ENCODE data around the gene ERICH6. TPM values are rescaled to one million over a fixed set of nuclear protein-coding genes. Genes with fewer than 3 reads are reported as not detected.

Gene ERICH6
- total and polyA plus RNA-seq, 5 donors from 2014 or later: 0.17 to 0.77 TPM; not detected in 3

DNA sequence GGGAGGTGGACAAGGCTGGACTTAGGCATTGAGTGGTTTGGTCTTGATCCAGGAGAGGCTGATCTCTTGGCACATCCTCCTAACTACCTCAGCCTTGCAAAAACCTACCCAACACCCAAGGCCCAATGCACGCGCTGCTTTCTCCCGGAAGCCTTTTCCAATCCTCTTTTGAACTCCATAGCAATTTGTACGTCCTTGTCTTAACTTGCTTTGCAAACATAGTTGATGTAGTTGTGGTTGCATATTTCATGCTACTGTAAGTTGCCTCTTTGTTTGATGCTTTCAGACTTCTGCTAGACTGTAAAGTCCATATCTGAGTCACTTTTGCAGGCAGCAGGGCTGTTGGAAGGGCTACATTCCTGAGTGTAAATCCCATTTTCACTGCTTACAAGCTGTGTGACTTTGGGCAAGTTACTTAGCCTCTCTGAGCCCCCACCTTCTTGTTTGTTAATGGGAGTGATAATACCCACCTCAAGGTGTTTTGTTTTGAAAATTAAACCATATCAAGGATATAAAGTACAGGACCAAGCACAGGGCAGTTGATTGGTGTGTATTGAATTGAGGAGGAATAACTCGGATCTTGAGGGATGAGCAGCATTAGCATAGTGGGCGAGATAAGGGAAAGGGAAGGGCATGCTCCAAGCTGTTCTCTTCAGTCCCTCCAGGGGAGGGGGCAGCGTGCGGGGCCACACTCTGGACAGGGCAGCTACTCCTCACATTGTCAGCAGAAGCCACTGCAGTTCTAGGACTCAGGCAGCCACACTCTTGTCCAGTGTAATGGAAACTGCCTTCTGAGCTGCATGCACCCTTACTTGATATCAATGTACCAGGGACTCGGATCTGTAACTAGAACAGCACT lies 30.4 kb upstream of the ERICH6 start:
- DNase-seq (no peak), ATAC-seq (ENCODE audit: low read depth in 2 of 2) (no peak)
- H3K27me3 ChIP-seq (ENCODE audit: control insufficient read depth, insufficient read depth, low read length): no peaks in the 10 kb centered on the region
- H3K4me1 ChIP-seq (ENCODE audit: control insufficient read depth, insufficient read depth, low read length, poor library complexity, severe bottlenecking): peaks cover under 1% of the 10 kb centered on the region
- H3K27me3 Mint-ChIP-seq: no peaks in the 10 kb centered on the region
- H3K27ac ChIP-seq (ENCODE audit: insufficient read depth, low read length, poor library complexity, severe bottlenecking): no peak overlapping the region
- H3K9me3 ChIP-seq (ENCODE audit: control insufficient read depth in 2 of 2, low read length in 2 of 2): no peaks in the 10 kb centered on the region
- no peaks in the 10 kb centered on the region for H3K36me3 ChIP-seq (ENCODE audit: control insufficient read depth, insufficient read depth, low read length)
- H3K9me3 Mint-ChIP-seq: no peaks in the 10 kb centered on the region
- H3K36me3 Mint-ChIP-seq: peaks cover 11% of the 10 kb centered on the region
- peaks cover 0 to 21% (median 18%) of the 10 kb centered on the region in 4 donors for H3K4me1 Mint-ChIP-seq
- no peak overlapping the region for H3K4me3 ChIP-seq (ENCODE audit: low read depth, low read length)
- no peak overlapping the region for H3K4me3 Mint-ChIP-seq
- H3K27ac Mint-ChIP-seq: peak overlapping the region in 1 of 3 donors; percentile 47

DNA sequence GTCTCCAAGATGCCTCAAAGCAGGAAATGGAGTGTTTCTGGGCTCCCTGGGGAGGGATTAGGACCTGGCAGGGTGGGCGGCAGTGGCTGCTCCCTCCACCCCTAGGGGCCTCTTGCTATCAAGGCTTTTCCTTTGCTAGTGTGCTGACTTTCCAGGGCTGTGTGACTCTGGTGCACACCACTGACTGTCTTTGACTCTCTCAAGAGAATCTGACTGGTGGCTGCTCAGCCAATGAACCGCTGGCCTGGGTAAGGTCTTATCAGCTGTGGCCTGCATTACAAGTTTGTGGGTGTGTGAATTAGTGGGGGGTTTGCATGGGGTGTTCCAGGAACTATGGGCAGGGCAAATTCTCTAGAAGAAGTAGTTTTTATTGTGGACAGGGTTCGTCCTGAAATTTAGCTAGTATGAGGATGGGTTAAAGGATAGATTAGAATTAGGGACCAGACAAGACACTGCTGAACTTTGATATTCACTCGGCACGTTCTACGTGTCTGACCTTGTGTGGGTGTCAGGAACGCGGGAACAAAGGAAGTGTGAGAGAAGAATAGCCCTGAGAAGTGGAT lies 29.7 kb upstream of the ERICH6 start:
- no peak overlapping the region for H3K27ac ChIP-seq (ENCODE audit: insufficient read depth, low read length, poor library complexity, severe bottlenecking)
- H3K27me3 ChIP-seq (ENCODE audit: control insufficient read depth, insufficient read depth, low read length): no peaks in the 10 kb centered on the region
- DNase-seq: peak in 1 of 3 donors; percentile 52
- Mint-ChIP-seq H3K27me3 (no peaks in the 10 kb centered on the region), H3K4me3 (no peak overlapping the region), H3K36me3 (peaks cover 11% of the 10 kb centered on the region), H3K9me3 (no peaks in the 10 kb centered on the region), H3K27ac (peak overlapping the region in 2 of 3 donors; percentile 20 to 47), H3K4me1 (peaks cover 0 to 18% (median 12%) of the 10 kb centered on the region in 4 donors)
- no peaks in the 10 kb centered on the region for H3K36me3 ChIP-seq (ENCODE audit: control insufficient read depth, insufficient read depth, low read length)
- no peak for ATAC-seq (ENCODE audit: low read depth in 2 of 2)
- H3K4me3 ChIP-seq (ENCODE audit: low read depth, low read length): no peak overlapping the region
- H3K9me3 ChIP-seq (ENCODE audit: control insufficient read depth in 2 of 2, low read length in 2 of 2): no peaks in the 10 kb centered on the region
- H3K4me1 ChIP-seq (ENCODE audit: control insufficient read depth, insufficient read depth, low read length, poor library complexity, severe bottlenecking): no peaks in the 10 kb centered on the region

DNA sequence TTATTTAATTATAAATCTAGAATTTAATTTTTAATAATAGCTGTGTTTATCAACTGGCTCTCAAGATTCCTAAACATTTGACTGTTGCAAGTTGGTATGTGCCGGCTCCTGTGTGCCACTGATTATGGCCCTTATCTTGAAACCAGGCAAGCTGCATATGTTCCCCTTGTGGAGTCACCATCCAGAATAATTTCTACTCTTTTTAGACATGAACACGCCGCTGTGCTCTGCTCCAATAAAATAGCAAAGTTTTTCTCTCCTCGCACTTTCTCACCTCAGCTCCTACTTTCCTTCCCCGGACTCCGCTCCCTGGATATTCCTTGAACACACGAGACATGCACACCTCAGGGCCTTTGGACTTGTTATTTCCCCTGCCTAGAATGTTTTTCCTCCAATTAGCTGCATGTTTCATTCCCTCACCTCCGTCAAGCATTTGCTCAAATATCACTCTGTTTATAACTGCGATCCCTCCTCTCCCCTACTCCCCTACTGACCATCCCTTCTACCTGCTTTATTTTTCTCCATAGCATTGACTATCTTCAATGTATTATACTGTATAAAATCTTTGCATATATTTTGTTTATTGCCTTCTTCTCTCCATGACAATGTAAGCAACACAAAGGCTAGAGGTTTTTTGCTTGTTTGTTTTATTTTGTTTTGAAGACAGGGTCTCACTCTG lies 26.1 kb upstream of the ERICH6 start:
- Histone ChIP-seq H3K9me3 (ENCODE audit: control insufficient read depth in 2 of 2, low read length in 2 of 2) (no peaks in the 10 kb centered on the region), H3K27ac (ENCODE audit: insufficient read depth, low read length, poor library complexity, severe bottlenecking) (no peak overlapping the region), H3K4me1 (ENCODE audit: control insufficient read depth, insufficient read depth, low read length, poor library complexity, severe bottlenecking) (no peaks in the 10 kb centered on the region), H3K4me3 (ENCODE audit: low read depth, low read length) (no peak overlapping the region), H3K27me3 (ENCODE audit: control insufficient read depth, insufficient read depth, low read length) (no peaks in the 10 kb centered on the region), H3K36me3 (ENCODE audit: control insufficient read depth, insufficient read depth, low read length) (no peaks in the 10 kb centered on the region)
- Mint-ChIP-seq H3K9me3 (no peaks in the 10 kb centered on the region), H3K27me3 (no peaks in the 10 kb centered on the region), H3K27ac (no peak overlapping the region), H3K4me1 (peaks cover 0 to 11% (median 3%) of the 10 kb centered on the region in 4 donors), H3K36me3 (peaks cover 11% of the 10 kb centered on the region), H3K4me3 (no peak overlapping the region)
- no peak for DNase-seq
- ATAC-seq (ENCODE audit: low read depth in 2 of 2): no peak

DNA sequence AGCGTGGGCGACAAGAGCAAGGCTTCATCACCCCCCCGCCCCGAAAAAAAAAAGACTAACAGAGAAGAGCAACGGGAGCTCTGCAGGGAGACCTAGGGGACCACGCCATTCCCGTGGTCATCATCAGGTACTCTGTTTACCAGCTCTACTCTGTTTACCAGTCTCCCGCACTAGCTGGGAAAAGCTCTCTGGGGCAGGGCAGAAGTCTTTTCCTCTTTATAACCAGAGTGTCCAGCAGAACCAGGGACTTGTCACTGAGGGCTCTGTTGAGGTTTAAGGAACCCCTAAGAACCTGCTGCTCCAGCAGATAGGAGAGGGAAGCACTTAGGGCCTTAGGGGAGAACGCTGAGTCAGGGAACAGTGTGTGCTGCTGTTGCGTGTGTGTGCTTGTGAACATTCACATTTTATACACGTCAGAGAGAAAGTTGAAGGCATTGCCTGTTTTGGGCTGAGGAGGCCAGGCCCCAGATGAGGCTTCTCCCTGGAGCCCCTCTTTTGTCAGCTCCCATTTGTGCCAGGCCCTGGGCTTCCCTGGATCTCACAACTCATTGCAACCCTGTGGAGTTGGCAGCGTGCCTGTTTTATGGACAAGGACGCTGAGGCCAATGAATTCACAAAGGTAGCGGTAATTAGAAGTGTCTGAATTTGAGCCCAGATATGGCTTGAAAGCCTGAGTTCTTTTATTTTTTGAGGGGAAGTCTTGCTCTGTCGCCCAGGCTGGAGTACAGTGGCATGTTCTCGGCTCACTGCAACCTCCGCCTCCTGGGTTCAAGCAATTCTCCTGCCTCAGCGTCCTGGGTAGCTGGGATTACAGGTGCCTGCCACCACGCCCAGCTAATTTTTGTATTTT lies 24.2 kb upstream of the ERICH6 start:
- DNase-seq: no peak
- Histone ChIP-seq H3K36me3 (ENCODE audit: control insufficient read depth, insufficient read depth, low read length) (no peaks in the 10 kb centered on the region), H3K27me3 (ENCODE audit: control insufficient read depth, insufficient read depth, low read length) (no peaks in the 10 kb centered on the region), H3K9me3 (ENCODE audit: control insufficient read depth in 2 of 2, low read length in 2 of 2) (no peaks in the 10 kb centered on the region), H3K4me3 (ENCODE audit: low read depth, low read length) (no peak overlapping the region), H3K27ac (ENCODE audit: insufficient read depth, low read length, poor library complexity, severe bottlenecking) (no peak overlapping the region), H3K4me1 (ENCODE audit: control insufficient read depth, insufficient read depth, low read length, poor library complexity, severe bottlenecking) (peaks cover 2% of the 10 kb centered on the region)
- Mint-ChIP-seq H3K4me1 (peaks cover 0 to 19% (median 6%) of the 10 kb centered on the region in 4 donors), H3K4me3 (no peak overlapping the region), H3K27me3 (no peaks in the 10 kb centered on the region), H3K36me3 (peaks cover 8% of the 10 kb centered on the region), H3K9me3 (no peaks in the 10 kb centered on the region), H3K27ac (no peak overlapping the region)
- ATAC-seq (ENCODE audit: low read depth in 2 of 2): no peak

DNA sequence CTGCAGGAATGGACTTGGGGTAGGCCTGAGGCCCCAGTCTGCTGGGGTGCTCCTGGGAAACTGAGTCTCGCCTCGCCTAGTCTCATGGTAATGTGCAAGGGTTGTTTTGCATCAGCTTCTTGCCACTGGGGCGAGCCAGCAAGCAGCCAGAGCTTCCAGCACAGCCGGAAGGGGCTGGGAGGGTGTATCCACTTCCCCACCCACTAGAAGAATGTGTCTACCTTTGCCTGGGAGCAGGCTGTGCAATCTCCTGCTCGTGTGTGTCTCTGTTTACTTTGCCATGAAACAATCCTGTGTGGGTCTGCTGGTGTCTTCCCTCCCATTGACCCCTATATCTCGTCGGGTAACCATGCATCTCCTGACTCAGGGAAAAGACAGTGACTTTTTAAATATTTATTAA lies 21.8 kb upstream of the ERICH6 start:
- Histone ChIP-seq H3K4me1 (ENCODE audit: control insufficient read depth, insufficient read depth, low read length, poor library complexity, severe bottlenecking) (peaks cover 2% of the 10 kb centered on the region), H3K4me3 (ENCODE audit: low read depth, low read length) (no peak overlapping the region), H3K36me3 (ENCODE audit: control insufficient read depth, insufficient read depth, low read length) (no peaks in the 10 kb centered on the region), H3K27me3 (ENCODE audit: control insufficient read depth, insufficient read depth, low read length) (no peaks in the 10 kb centered on the region), H3K9me3 (ENCODE audit: control insufficient read depth in 2 of 2, low read length in 2 of 2) (no peaks in the 10 kb centered on the region), H3K27ac (ENCODE audit: insufficient read depth, low read length, poor library complexity, severe bottlenecking) (no peak overlapping the region)
- DNase-seq (no peak), ATAC-seq (ENCODE audit: low read depth in 2 of 2) (no peak)
- H3K27ac Mint-ChIP-seq: no peak overlapping the region
- H3K9me3 Mint-ChIP-seq: no peaks in the 10 kb centered on the region
- peaks cover 6 to 23% (median 15%) of the 10 kb centered on the region in 4 donors for H3K4me1 Mint-ChIP-seq
- peaks cover 4% of the 10 kb centered on the region for H3K36me3 Mint-ChIP-seq
- H3K27me3 Mint-ChIP-seq: no peaks in the 10 kb centered on the region
- no peak overlapping the region for H3K4me3 Mint-ChIP-seq

DNA sequence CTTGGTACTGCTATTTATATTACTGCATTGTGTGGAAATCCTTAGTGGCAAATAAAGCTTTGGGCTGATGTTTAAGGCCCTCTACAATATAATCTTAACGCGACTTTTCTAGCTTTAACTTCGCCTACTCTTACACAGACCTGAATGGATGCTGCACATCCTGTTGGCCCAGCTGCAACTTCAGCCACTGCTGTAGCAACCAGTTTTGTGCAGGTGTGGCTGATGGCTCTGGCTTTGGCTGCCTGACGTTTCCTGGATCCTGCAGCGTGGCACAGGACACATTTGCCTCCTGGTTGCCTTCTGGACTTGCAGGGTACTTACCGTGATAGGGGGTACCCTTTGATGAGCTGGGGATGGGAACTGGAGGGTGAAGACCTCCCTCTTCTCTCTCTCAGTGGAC lies 20.2 kb upstream of the ERICH6 start:
- Mint-ChIP-seq H3K27ac (no peak overlapping the region), H3K9me3 (no peaks in the 10 kb centered on the region), H3K4me3 (no peak overlapping the region), H3K27me3 (no peaks in the 10 kb centered on the region), H3K4me1 (peaks cover 6 to 23% (median 16%) of the 10 kb centered on the region in 4 donors), H3K36me3 (no peaks in the 10 kb centered on the region)
- DNase-seq (peak in 1 of 3 donors; percentile 43), ATAC-seq (ENCODE audit: low read depth in 2 of 2) (no peak)
- H3K4me3 ChIP-seq (ENCODE audit: low read depth, low read length): no peak overlapping the region
- peaks cover 2% of the 10 kb centered on the region for H3K4me1 ChIP-seq (ENCODE audit: control insufficient read depth, insufficient read depth, low read length, poor library complexity, severe bottlenecking)
- no peaks in the 10 kb centered on the region for H3K36me3 ChIP-seq (ENCODE audit: control insufficient read depth, insufficient read depth, low read length)
- no peaks in the 10 kb centered on the region for H3K9me3 ChIP-seq (ENCODE audit: control insufficient read depth in 2 of 2, low read length in 2 of 2)
- H3K27ac ChIP-seq (ENCODE audit: insufficient read depth, low read length, poor library complexity, severe bottlenecking): no peak overlapping the region
- no peaks in the 10 kb centered on the region for H3K27me3 ChIP-seq (ENCODE audit: control insufficient read depth, insufficient read depth, low read length)

DNA sequence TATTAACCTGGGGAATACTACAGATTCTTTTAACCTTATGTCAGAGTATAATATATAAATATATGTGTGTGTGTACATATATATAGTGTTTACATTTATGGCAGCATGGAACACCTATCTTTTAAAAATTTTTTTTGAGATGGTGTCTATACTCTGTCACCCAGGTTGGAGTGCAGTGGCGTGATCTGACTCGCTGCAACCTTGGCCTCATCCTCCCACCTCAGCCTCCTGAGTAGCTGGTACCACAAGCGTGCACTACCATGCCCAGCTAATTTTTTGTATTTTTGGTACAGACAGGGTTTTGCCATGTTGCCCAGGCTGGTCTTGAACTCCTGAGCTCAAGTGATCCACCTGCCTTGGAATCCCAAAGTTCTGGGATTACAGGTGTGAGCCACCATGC lies 18.5 kb upstream of the ERICH6 start:
- H3K9me3 ChIP-seq (ENCODE audit: control insufficient read depth in 2 of 2, low read length in 2 of 2): no peaks in the 10 kb centered on the region
- no peak overlapping the region for H3K27ac ChIP-seq (ENCODE audit: insufficient read depth, low read length, poor library complexity, severe bottlenecking)
- no peak overlapping the region for H3K4me3 Mint-ChIP-seq
- no peaks in the 10 kb centered on the region for H3K36me3 Mint-ChIP-seq
- peaks cover 2% of the 10 kb centered on the region for H3K4me1 ChIP-seq (ENCODE audit: control insufficient read depth, insufficient read depth, low read length, poor library complexity, severe bottlenecking)
- no peaks in the 10 kb centered on the region for H3K36me3 ChIP-seq (ENCODE audit: control insufficient read depth, insufficient read depth, low read length)
- no peak for DNase-seq
- H3K27ac Mint-ChIP-seq: no peak overlapping the region
- peaks cover 6 to 18% (median 15%) of the 10 kb centered on the region in 4 donors for H3K4me1 Mint-ChIP-seq
- no peaks in the 10 kb centered on the region for H3K27me3 ChIP-seq (ENCODE audit: control insufficient read depth, insufficient read depth, low read length)
- ATAC-seq (ENCODE audit: low read depth in 2 of 2): no peak
- H3K27me3 Mint-ChIP-seq: no peaks in the 10 kb centered on the region
- H3K9me3 Mint-ChIP-seq: peaks cover 0 to under 1% (median 0%) of the 10 kb centered on the region in 7 donors
- no peak overlapping the region for H3K4me3 ChIP-seq (ENCODE audit: low read depth, low read length)
